Measurements from ENCODE around the gene RAI14.
"Not testable (repeated sequence)": the region's sequence is repeated elsewhere in the genome, so short reads cannot be mapped to it uniquely, and the experiment has no call there.

RAI14 gene

GRCh38 chr5:34736445-34737115 is 80.5 kb downstream of the RAI14 start:
- DNase-seq: no peak

GRCh38 chr5:34737731-34738130 is 81.6 kb downstream of the RAI14 start:
- DNase-seq: no peak

GRCh38 chr5:34738381-34738780 is 82.3 kb downstream of the RAI14 start:
- no peak for DNase-seq

GRCh38 chr5:34740389-34740806 is 84.3 kb downstream of the RAI14 start:
- no peak for DNase-seq

- DNase-seq: no peak
Measured at GRCh38 chr5:34742061-34742460, 85.9 kb downstream of the RAI14 start.

- no peak for DNase-seq
Measured at GRCh38 chr5:34743878-34744277, 87.8 kb downstream of the RAI14 start.

- no peak for DNase-seq
Measured at GRCh38 chr5:34748431-34748830, 92.3 kb downstream of the RAI14 start.

GRCh38 chr5:34749431-34749873 is 93.3 kb downstream of the RAI14 start:
- no peak for DNase-seq

GRCh38 chr5:34750206-34750605 is 94.1 kb downstream of the RAI14 start:
- no peak for DNase-seq

GRCh38 chr5:34751807-34752736 is 95.9 kb downstream of the RAI14 start:
- DNase-seq: no peak

GRCh38 chr5:34753236-34753635 is 97.1 kb downstream of the RAI14 start:
- DNase-seq: not testable (repeated sequence)

GRCh38 chr5:34755926-34756325 is 99.8 kb downstream of the RAI14 start:
- no peak for DNase-seq

- DNase-seq: no peak
Measured at GRCh38 chr5:34756781-34757624, 100.9 kb downstream of the RAI14 start.

GRCh38 chr5:34758514-34758913 is 102.4 kb downstream of the RAI14 start:
- no peak for DNase-seq

GRCh38 chr5:34759213-34759612 is 103.1 kb downstream of the RAI14 start:
- DNase-seq: not testable (repeated sequence)

- no peak for DNase-seq
Measured at GRCh38 chr5:34765662-34766061, 109.5 kb downstream of the RAI14 start.

GRCh38 chr5:34767180-34767579 is 111.1 kb downstream of the RAI14 start:
- no peak for DNase-seq

GRCh38 chr5:34770486-34770885 is 114.4 kb downstream of the RAI14 start:
- no peak for DNase-seq

- peak; percentile 1 to 2 for DNase-seq
Measured at GRCh38 chr5:34771076-34771475, 114.9 kb downstream of the RAI14 start.

GRCh38 chr5:34772267-34773098 is 116.4 kb downstream of the RAI14 start:
- no peak for DNase-seq

GRCh38 chr5:34774139-34774538 is 118.0 kb downstream of the RAI14 start:
- DNase-seq: no peak

GRCh38 chr5:34774678-34775077 is 118.5 kb downstream of the RAI14 start:
- DNase-seq: not testable (repeated sequence)

All from inflammatory macrophage treated with lipopolysaccharide for 1 hour (primary cell).